ENCODE measurements around the gene FSTL4.

The FSTL4 gene

GRCh38 chr5:133226186-133226585 is 386.2 kb downstream of the FSTL4 start:
- H4K20me1 ChIP-seq (ENCODE audit: insufficient read depth, low read length) = no peaks in the 10 kb centered on the region
- no peak overlapping the region for H2AFZ ChIP-seq (ENCODE audit: low read length)
- H3K27ac ChIP-seq (ENCODE audit: low read depth, low read length, poor library complexity, severe bottlenecking) = no peak overlapping the region
- H3K9me3 ChIP-seq (ENCODE audit: low read length) = no peaks in the 10 kb centered on the region
- no peaks in the 10 kb centered on the region for H3K9me2 ChIP-seq (ENCODE audit: low read depth, low read length)
- TF ChIP-seq, protein P1, sequence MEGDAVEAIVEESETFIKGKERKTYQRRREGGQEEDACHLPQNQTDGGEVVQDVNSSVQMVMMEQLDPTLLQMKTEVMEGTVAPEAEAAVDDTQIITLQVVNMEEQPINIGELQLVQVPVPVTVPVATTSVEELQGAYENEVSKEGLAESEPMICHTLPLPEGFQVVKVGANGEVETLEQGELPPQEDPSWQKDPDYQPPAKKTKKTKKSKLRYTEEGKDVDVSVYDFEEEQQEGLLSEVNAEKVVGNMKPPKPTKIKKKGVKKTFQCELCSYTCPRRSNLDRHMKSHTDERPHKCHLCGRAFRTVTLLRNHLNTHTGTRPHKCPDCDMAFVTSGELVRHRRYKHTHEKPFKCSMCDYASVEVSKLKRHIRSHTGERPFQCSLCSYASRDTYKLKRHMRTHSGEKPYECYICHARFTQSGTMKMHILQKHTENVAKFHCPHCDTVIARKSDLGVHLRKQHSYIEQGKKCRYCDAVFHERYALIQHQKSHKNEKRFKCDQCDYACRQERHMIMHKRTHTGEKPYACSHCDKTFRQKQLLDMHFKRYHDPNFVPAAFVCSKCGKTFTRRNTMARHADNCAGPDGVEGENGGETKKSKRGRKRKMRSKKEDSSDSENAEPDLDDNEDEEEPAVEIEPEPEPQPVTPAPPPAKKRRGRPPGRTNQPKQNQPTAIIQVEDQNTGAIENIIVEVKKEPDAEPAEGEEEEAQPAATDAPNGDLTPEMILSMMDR (IDR thresholded peaks at IDR 0.05; ENCODE audit: low read length) = no peak
- TF ChIP-seq EZH2 (IDR thresholded peaks at IDR 0.05; ENCODE audit: borderline replicate concordance, low read length) = no peak
- no peaks in the 10 kb centered on the region for H3K36me3 ChIP-seq (ENCODE audit: insufficient read depth, low read length)
- H3F3A ChIP-seq (ENCODE audit: insufficient read depth, low read length) = no peaks in the 10 kb centered on the region
- H3K9ac ChIP-seq (ENCODE audit: low read length) = no peak overlapping the region
- H3K4me1 ChIP-seq (ENCODE audit: insufficient read depth, low read length, severe bottlenecking) = no peaks in the 10 kb centered on the region
- no peak overlapping the region for H3K4me2 ChIP-seq (ENCODE audit: low read length)
- H3K27me3 ChIP-seq (ENCODE audit: insufficient read depth, low read length) = no peaks in the 10 kb centered on the region; the same call in 1 of the 2 replicates
- no peak overlapping the region for H3K4me3 ChIP-seq (ENCODE audit: low read depth, low read length, poor library complexity, severe bottlenecking)
- H3K79me2 ChIP-seq (ENCODE audit: insufficient read depth, low read length) = no peaks in the 10 kb centered on the region

GRCh38 chr5:133225671-133226152 is 386.6 kb downstream of the FSTL4 start:
- no peaks in the 10 kb centered on the region for H3K36me3 ChIP-seq (ENCODE audit: insufficient read depth, low read length)
- no peak for TF ChIP-seq EZH2 (IDR thresholded peaks at IDR 0.05; ENCODE audit: borderline replicate concordance, low read length)
- no peaks in the 10 kb centered on the region for H3F3A ChIP-seq (ENCODE audit: insufficient read depth, low read length)
- no peaks in the 10 kb centered on the region for H3K9me3 ChIP-seq (ENCODE audit: low read length)
- no peaks in the 10 kb centered on the region for H3K9me2 ChIP-seq (ENCODE audit: low read depth, low read length)
- no peaks in the 10 kb centered on the region for H3K4me1 ChIP-seq (ENCODE audit: insufficient read depth, low read length, severe bottlenecking)
- no peaks in the 10 kb centered on the region for H4K20me1 ChIP-seq (ENCODE audit: insufficient read depth, low read length)
- no peak overlapping the region for H3K4me2 ChIP-seq (ENCODE audit: low read length)
- H2AFZ ChIP-seq (ENCODE audit: low read length) = no peak overlapping the region
- H3K4me3 ChIP-seq (ENCODE audit: low read depth, low read length, poor library complexity, severe bottlenecking) = no peak overlapping the region
- no peaks in the 10 kb centered on the region; the same call in 1 of the 2 replicates for H3K27me3 ChIP-seq (ENCODE audit: insufficient read depth, low read length)
- no peaks in the 10 kb centered on the region for H3K79me2 ChIP-seq (ENCODE audit: insufficient read depth, low read length)
- H3K9ac ChIP-seq (ENCODE audit: low read length) = no peak overlapping the region
- H3K27ac ChIP-seq (ENCODE audit: low read depth, low read length, poor library complexity, severe bottlenecking) = no peak overlapping the region

DNA sequence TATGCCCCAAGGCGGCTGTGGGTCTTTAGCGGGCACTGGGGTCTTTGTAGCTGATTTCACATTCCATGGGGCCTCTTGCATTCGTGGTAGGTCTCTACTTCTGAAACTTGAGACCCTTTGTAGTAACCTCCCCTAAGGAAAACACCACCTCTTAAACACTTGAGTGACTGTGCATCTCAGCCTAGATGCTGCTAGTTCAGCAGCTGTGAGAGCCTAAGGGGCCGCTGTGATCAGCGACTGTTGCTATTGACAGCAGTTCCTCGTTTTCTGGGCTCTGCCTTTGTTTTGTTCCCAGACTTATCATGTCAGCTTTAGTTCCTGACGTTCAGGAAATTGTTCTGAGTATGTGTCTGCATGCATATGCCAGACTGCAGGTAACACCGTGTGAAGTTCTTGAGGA is 389.4 kb downstream of the FSTL4 start:
- Histone ChIP-seq H4K20me1 (ENCODE audit: insufficient read depth, low read length) (no peaks in the 10 kb centered on the region), H3K36me3 (ENCODE audit: insufficient read depth, low read length) (no peaks in the 10 kb centered on the region), H3K27ac (ENCODE audit: low read depth, low read length, poor library complexity, severe bottlenecking) (no peak overlapping the region), H3K4me3 (ENCODE audit: low read depth, low read length, poor library complexity, severe bottlenecking) (no peak overlapping the region), H3K79me2 (ENCODE audit: insufficient read depth, low read length) (no peaks in the 10 kb centered on the region), H2AFZ (ENCODE audit: low read length) (no peak overlapping the region), H3K9me3 (ENCODE audit: low read length) (no peaks in the 10 kb centered on the region), H3K9me2 (ENCODE audit: low read depth, low read length) (no peaks in the 10 kb centered on the region), H3K4me2 (ENCODE audit: low read length) (no peak overlapping the region), H3K27me3 (ENCODE audit: insufficient read depth, low read length) (no peaks in the 10 kb centered on the region; the same call in 1 of the 2 replicates), H3K9ac (ENCODE audit: low read length) (no peak overlapping the region), H3F3A (ENCODE audit: insufficient read depth, low read length) (no peaks in the 10 kb centered on the region), H3K4me1 (ENCODE audit: insufficient read depth, low read length, severe bottlenecking) (no peaks in the 10 kb centered on the region)
- TF ChIP-seq, protein P1 (IDR thresholded peaks at IDR 0.05; ENCODE audit: low read length) = no peak
- TF ChIP-seq EZH2 (IDR thresholded peaks at IDR 0.05; ENCODE audit: borderline replicate concordance, low read length) = no peak

- no peaks in the 10 kb centered on the region for H3K79me2 ChIP-seq (ENCODE audit: insufficient read depth, low read length)
- H2AFZ ChIP-seq (ENCODE audit: low read length) = no peak overlapping the region
- H3K9ac ChIP-seq (ENCODE audit: low read length) = no peak overlapping the region
- H3K27ac ChIP-seq (ENCODE audit: low read depth, low read length, poor library complexity, severe bottlenecking) = no peak overlapping the region
- H4K20me1 ChIP-seq (ENCODE audit: insufficient read depth, low read length) = no peaks in the 10 kb centered on the region
- no peaks in the 10 kb centered on the region for H3K9me2 ChIP-seq (ENCODE audit: low read depth, low read length)
- H3K36me3 ChIP-seq (ENCODE audit: insufficient read depth, low read length) = no peaks in the 10 kb centered on the region
- TF ChIP-seq EZH2 (IDR thresholded peaks at IDR 0.05; ENCODE audit: borderline replicate concordance, low read length) = no peak
- TF ChIP-seq, protein P1 (IDR thresholded peaks at IDR 0.05; ENCODE audit: low read length) = no peak
- no peaks in the 10 kb centered on the region for H3K4me1 ChIP-seq (ENCODE audit: insufficient read depth, low read length, severe bottlenecking)
- H3K4me3 ChIP-seq (ENCODE audit: low read depth, low read length, poor library complexity, severe bottlenecking) = no peak overlapping the region
- no peaks in the 10 kb centered on the region for H3K9me3 ChIP-seq (ENCODE audit: low read length)
- no peaks in the 10 kb centered on the region; the same call in 1 of the 2 replicates for H3K27me3 ChIP-seq (ENCODE audit: insufficient read depth, low read length)
- H3F3A ChIP-seq (ENCODE audit: insufficient read depth, low read length) = no peaks in the 10 kb centered on the region
- H3K4me2 ChIP-seq (ENCODE audit: low read length) = no peak overlapping the region
Measured at GRCh38 chr5:133222521-133222920, 389.8 kb downstream of the FSTL4 start.
